Measurements from ENCODE around the gene PIK3R5. TPM values are rescaled to one million over a fixed set of nuclear protein-coding genes. Genes with fewer than 3 reads are reported as not detected.

Gene PIK3R5
- total RNA-seq, 1 experiment from 2014 or later, result 2.5 TPM

GRCh38 chr17:8938933-8939332, 26.6 kb downstream of the PIK3R5 start:
- ATAC-seq, result no peak
- CTCF ChIA-PET, result no interaction called here
- TF ChIP-seq ZFX (IDR thresholded peaks at IDR 0.05), result no peak
- no peak for TF ChIP-seq SRF (IDR thresholded peaks at IDR 0.05; ENCODE audit: low read depth)
- no peak for TF ChIP-seq ZBTB33 (IDR thresholded peaks at IDR 0.05; ENCODE audit: extremely low read depth, insufficient replicate concordance, low read length)
- TF ChIP-seq ZNF274 (IDR thresholded peaks at IDR 0.05; ENCODE audit: low read depth, low read length), result no peak
- no peak for TF ChIP-seq REST (IDR thresholded peaks at IDR 0.05; ENCODE audit: low read depth)
- no peak for TF ChIP-seq ELF1 (IDR thresholded peaks at IDR 0.05; ENCODE audit: borderline replicate concordance, low read depth)
- no peak for TF ChIP-seq EZH2phosphoT487 (IDR thresholded peaks at IDR 0.05; ENCODE audit: borderline replicate concordance)
- TF ChIP-seq FOSL1 (IDR thresholded peaks at IDR 0.05; ENCODE audit: low read depth), result no peak
- TF ChIP-seq MAX (IDR thresholded peaks at IDR 0.05), result no peak

More at GRCh38 chr17:8938933-8939332, 26.6 kb downstream of the PIK3R5 start:
- RAD21 ChIA-PET (ENCODE audit: low non-redundant PET in 1 of 2, low total read pairs in 2 of 2, uncharacterized antibody in 2 of 2, unreplicated experiment in 2 of 2), result no interaction called here
- no peak overlapping the region for H3K4me2 ChIP-seq (ENCODE audit: low read length)
- no peaks in the 10 kb centered on the region for H4K20me1 ChIP-seq (ENCODE audit: insufficient read depth)
- intact Hi-C loops (cut with micrococcal nuclease), result no loop called here
- H3K9me2 ChIP-seq (ENCODE audit: insufficient read depth), result no peaks in the 10 kb centered on the region
- H3K4me3 ChIP-seq (replicated peaks in 1 of 2; ENCODE audit: low read depth in 1 of 2, low read length in 2 of 2), result no peak overlapping the region
- H3K27ac ChIP-seq (ENCODE audit: low read depth, low read length), result no peak overlapping the region
- BruUV-seq (replicated peaks), result no TSS peak
- H3K79me2 ChIP-seq (ENCODE audit: insufficient read depth, low read length), result no peaks in the 10 kb centered on the region
- H3K9ac ChIP-seq (ENCODE audit: low read length), result no peak overlapping the region
- H2AFZ ChIP-seq (ENCODE audit: low read depth, low read length, poor library complexity, severe bottlenecking), result no peak overlapping the region
- no peaks in the 10 kb centered on the region for H3K9me3 ChIP-seq (ENCODE audit: control insufficient read depth in 1 of 2, insufficient read depth in 1 of 2, low read depth in 1 of 2, low read length in 2 of 2)
- no peaks in the 10 kb centered on the region for H3K27me3 ChIP-seq (ENCODE audit: insufficient read depth, low read length)
- POLR2A ChIA-PET, result no interaction called here
- peaks cover 0 to 6% of the 10 kb centered on the region in 2 experiments; a peak in 1 of 4 replicates for H3K4me1 ChIP-seq (ENCODE audit: control insufficient read depth in 1 of 2, insufficient read depth in 2 of 2, low read length in 2 of 2)
- no peaks in the 10 kb centered on the region for H3K36me3 ChIP-seq (ENCODE audit: control insufficient read depth in 1 of 2, insufficient read depth in 2 of 2, low read length in 2 of 2)
- no peak for DNase-seq (ENCODE audit: low read depth, low spot score)

Measured in HCT116 (cell line).